GM23338 (cell line): Measurements from ENCODE around the gene EIF4E2. TPM values are rescaled to one million over a fixed set of nuclear protein-coding genes. Genes with fewer than 3 reads are reported as not detected.

ENCODE experiments used
- ATAC-seq: fragments of 200-7000 bp; cut with Tn5 transposase; 3 replicates; pipeline ENCODE4 v1.9.1; 2020
- DNase-seq: peaks from one replicate; pipeline ENCODE4 v3.0.0-alpha.2; 2015; ENCODE audit warnings: low spot score
- H2AFZ ChIP-seq: fragments of 200-600 bp; sonication (generic); 2 replicates; pipeline ENCODE4 v1.8.0; 2016; ENCODE audit warnings: antibody characterized with exemption, mild to moderate bottlenecking, moderate library complexity
- H3F3A ChIP-seq: fragments of 200-600 bp; sonication (generic); replicated peaks from 2 replicates; pipeline ENCODE4 v1.8.0; 2017; ENCODE audit warnings: antibody characterized with exemption, mixed run types, low read depth
- H3K27ac ChIP-seq: fragments of 200-600 bp; sonication (generic); 2 replicates; pipeline ENCODE4 v1.6.1; 2016; ENCODE audit warnings: low read depth
- H3K27me3 ChIP-seq: fragments of 200-600 bp; sonication (generic); 2 replicates; pipeline ENCODE4 v1.8.0; 2016; ENCODE audit warnings: mild to moderate bottlenecking, mixed run types, moderate library complexity; ENCODE audit not compliant: insufficient read depth
- H3K36me3 ChIP-seq: fragments of 200-600 bp; sonication (generic); 2 replicates; pipeline ENCODE4 v1.8.0; 2016; ENCODE audit warnings: mild to moderate bottlenecking; ENCODE audit not compliant: insufficient read depth
- H3K4me1 ChIP-seq: fragments of 200-600 bp; sonication (generic); 2 replicates; pipeline ENCODE4 v1.8.0; 2016; ENCODE audit warnings: mild to moderate bottlenecking, moderate library complexity; ENCODE audit not compliant: insufficient read depth
- H3K4me2 ChIP-seq: fragments of 200-600 bp; sonication (generic); 2 replicates; pipeline ENCODE4 v1.7.1; 2017; ENCODE audit warnings: mixed run types
- H3K4me3 ChIP-seq: fragments of 200-600 bp; sonication (generic); 2 replicates; pipeline ENCODE4 v1.6.1; 2016; ENCODE audit warnings: mixed run types
- H3K79me2 ChIP-seq: fragments of 200-600 bp; sonication (generic); replicated peaks from 2 replicates; pipeline ENCODE4 v1.8.0; 2017; ENCODE audit warnings: mild to moderate bottlenecking; ENCODE audit not compliant: insufficient read depth
- H3K9me2 ChIP-seq: fragments of 200-600 bp; sonication (generic); 2 replicates; pipeline ENCODE4 v1.8.0; 2017; ENCODE audit not compliant: insufficient read depth
- H4K20me1 ChIP-seq: fragments of 200-600 bp; sonication (generic); replicated peaks from 2 replicates; pipeline ENCODE4 v1.8.0; 2017; ENCODE audit warnings: mild to moderate bottlenecking; ENCODE audit not compliant: insufficient read depth
- H3K27ac Mint-ChIP-seq: 2 replicates; pipeline ENCODE4 v1.8.0; 2020; ENCODE audit warnings: inconsistent platforms, mild to moderate bottlenecking, moderate library complexity, mixed read lengths
- H3K27me3 Mint-ChIP-seq: 3 replicates; pipeline ENCODE4 v1.8.0; 2022; ENCODE audit warnings: low read depth, mild to moderate bottlenecking, moderate library complexity, mixed read lengths, inconsistent platforms; ENCODE audit not compliant: insufficient read depth, poor library complexity
- H3K36me3 Mint-ChIP-seq: 3 replicates; pipeline ENCODE4 v1.8.0; 2021; ENCODE audit warnings: low read depth, mild to moderate bottlenecking, inconsistent platforms, moderate library complexity, mixed read lengths
- H3K4me1 Mint-ChIP-seq: 3 replicates; pipeline ENCODE4 v1.8.0; 2020; ENCODE audit warnings: mild to moderate bottlenecking, inconsistent platforms, mixed read lengths
- H3K4me3 Mint-ChIP-seq: 3 replicates; pipeline ENCODE4 v1.8.0; 2021; ENCODE audit warnings: moderate library complexity, mild to moderate bottlenecking, inconsistent platforms, mixed read lengths
- H3K9me3 Mint-ChIP-seq: 3 replicates; pipeline ENCODE4 v1.8.0; 2020; ENCODE audit warnings: moderate library complexity, mild to moderate bottlenecking, inconsistent platforms, mixed read lengths
- CREB1 ChIP-seq: fragments of 250-450 bp; sonication (Bioruptor Pico); IDR thresholded peaks from 2 replicates; pipeline ENCODE4 v1.5.0; 2020; ENCODE audit warnings: low read depth, mild to moderate bottlenecking, moderate library complexity
- EZH2 ChIP-seq: fragments of 200-600 bp; sonication (generic); IDR thresholded peaks from one replicate; pipeline ENCODE4 v1.8.0; 2017; ENCODE audit warnings: antibody characterized with exemption, mild to moderate bottlenecking, low read depth; ENCODE audit not compliant: unreplicated experiment
- EZH2phosphoT487 ChIP-seq: fragments of 200-600 bp; sonication (generic); IDR thresholded peaks from one replicate; pipeline ENCODE4 v1.8.1; 2018; ENCODE audit warnings: antibody characterized with exemption; ENCODE audit not compliant: unreplicated experiment
- JUNB ChIP-seq: IDR thresholded peaks from one replicate; pipeline ENCODE4 v1.6.1; 2016; ENCODE audit warnings: antibody characterized with exemption; ENCODE audit not compliant: unreplicated experiment
- NANOG ChIP-seq: IDR thresholded peaks from 2 replicates; pipeline ENCODE4 v1.6.1; 2016; ENCODE audit warnings: antibody characterized with exemption, borderline replicate concordance
- STAT1 ChIP-seq: IDR thresholded peaks from one replicate; pipeline ENCODE4 v1.6.1; 2016; ENCODE audit warnings: antibody characterized with exemption; ENCODE audit not compliant: unreplicated experiment
- ZNF462 ChIP-seq: fragments of 250-450 bp; sonication (Bioruptor Pico); IDR thresholded peaks from 2 replicates; pipeline ENCODE4 v1.5.0; 2020; ENCODE audit warnings: mild to moderate bottlenecking, moderate library complexity
- polyA plus RNA-seq: library from polyadenylated mRNA; unstranded; fragments of >200 nt; fragmentation: Nextera tagmentation; extraction: Ambion mirVana; gene quantifications from 2 replicates; pipeline ENCODE4 v1.2.1, GENCODE V29; 2016
- total RNA-seq: library from RNA; depleted of rRNA; stranded (reverse); fragments of >200 nt; shearing (Covaris generic); gene quantifications from 2 replicates; pipeline ENCODE4 v1.2.3, GENCODE V29; 2014
- TF ChIP-seq, protein P1 (sequence below): IDR thresholded peaks from one replicate; pipeline ENCODE4 v1.6.1; 2018; ENCODE audit warnings: antibody characterized with exemption; ENCODE audit not compliant: unreplicated experiment
- TF ChIP-seq, protein P2 (sequence below), 2 experiments: fragments of 200-600 bp in 1 of 2; sonication (generic) in 1 of 2; conservative IDR thresholded peaks; 2 replicates each; pipeline versions ENCODE4 v1.5.1 to v1.6.1; 2016 to 2017; ENCODE audit warnings: antibody characterized with exemption in 2 of 2, low read depth in 2 of 2, mild to moderate bottlenecking in 2 of 2, moderate library complexity in 1 of 2
- TF ChIP-seq, protein P3 (sequence below): IDR thresholded peaks from 2 replicates; pipeline ENCODE4 v1.6.1; 2016; ENCODE audit warnings: antibody characterized with exemption

EIF4E2 gene
- total and polyA plus RNA-seq, 2 experiments from 2014 or later, result 68.1 to 152 TPM

DNA sequence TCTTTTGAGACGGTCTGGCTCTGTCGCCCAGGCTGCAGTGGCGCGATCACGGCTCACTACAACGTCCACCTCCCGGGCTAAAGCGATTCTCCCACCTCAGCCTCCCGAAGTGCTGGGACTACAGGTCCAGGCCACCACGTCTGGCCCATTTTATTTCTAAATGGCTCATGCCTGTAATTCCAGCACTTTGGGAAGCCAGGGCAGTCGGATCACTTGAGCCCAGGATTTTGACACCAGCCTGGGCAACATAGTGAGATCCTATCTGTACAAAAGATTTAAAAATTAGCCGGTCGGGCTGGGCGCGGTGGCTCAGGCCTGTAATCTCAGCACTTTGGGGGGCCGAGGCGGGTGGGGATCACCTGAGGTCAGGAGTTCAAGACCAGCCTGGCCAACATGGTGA, 56.5 kb downstream of the EIF4E2 start:
- Mint-ChIP-seq H3K27me3 (peaks cover 3% of the 10 kb centered on the region), H3K9me3 (no peaks in the 10 kb centered on the region), H3K27ac (no peak overlapping the region), H3K4me3 (no peak overlapping the region), H3K4me1 (no peaks in the 10 kb centered on the region), H3K36me3 (no peaks in the 10 kb centered on the region)
- H3K4me2 ChIP-seq, result no peak overlapping the region
- no peaks in the 10 kb centered on the region for H3K27me3 ChIP-seq
- no peak overlapping the region for H3K27ac ChIP-seq
- H3K9me2 ChIP-seq, result no peaks in the 10 kb centered on the region
- TF ChIP-seq EZH2, result no peak
- TF ChIP-seq, protein P1, sequence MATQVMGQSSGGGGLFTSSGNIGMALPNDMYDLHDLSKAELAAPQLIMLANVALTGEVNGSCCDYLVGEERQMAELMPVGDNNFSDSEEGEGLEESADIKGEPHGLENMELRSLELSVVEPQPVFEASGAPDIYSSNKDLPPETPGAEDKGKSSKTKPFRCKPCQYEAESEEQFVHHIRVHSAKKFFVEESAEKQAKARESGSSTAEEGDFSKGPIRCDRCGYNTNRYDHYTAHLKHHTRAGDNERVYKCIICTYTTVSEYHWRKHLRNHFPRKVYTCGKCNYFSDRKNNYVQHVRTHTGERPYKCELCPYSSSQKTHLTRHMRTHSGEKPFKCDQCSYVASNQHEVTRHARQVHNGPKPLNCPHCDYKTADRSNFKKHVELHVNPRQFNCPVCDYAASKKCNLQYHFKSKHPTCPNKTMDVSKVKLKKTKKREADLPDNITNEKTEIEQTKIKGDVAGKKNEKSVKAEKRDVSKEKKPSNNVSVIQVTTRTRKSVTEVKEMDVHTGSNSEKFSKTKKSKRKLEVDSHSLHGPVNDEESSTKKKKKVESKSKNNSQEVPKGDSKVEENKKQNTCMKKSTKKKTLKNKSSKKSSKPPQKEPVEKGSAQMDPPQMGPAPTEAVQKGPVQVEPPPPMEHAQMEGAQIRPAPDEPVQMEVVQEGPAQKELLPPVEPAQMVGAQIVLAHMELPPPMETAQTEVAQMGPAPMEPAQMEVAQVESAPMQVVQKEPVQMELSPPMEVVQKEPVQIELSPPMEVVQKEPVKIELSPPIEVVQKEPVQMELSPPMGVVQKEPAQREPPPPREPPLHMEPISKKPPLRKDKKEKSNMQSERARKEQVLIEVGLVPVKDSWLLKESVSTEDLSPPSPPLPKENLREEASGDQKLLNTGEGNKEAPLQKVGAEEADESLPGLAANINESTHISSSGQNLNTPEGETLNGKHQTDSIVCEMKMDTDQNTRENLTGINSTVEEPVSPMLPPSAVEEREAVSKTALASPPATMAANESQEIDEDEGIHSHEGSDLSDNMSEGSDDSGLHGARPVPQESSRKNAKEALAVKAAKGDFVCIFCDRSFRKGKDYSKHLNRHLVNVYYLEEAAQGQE, result no peak
- TF ChIP-seq, protein P2, sequence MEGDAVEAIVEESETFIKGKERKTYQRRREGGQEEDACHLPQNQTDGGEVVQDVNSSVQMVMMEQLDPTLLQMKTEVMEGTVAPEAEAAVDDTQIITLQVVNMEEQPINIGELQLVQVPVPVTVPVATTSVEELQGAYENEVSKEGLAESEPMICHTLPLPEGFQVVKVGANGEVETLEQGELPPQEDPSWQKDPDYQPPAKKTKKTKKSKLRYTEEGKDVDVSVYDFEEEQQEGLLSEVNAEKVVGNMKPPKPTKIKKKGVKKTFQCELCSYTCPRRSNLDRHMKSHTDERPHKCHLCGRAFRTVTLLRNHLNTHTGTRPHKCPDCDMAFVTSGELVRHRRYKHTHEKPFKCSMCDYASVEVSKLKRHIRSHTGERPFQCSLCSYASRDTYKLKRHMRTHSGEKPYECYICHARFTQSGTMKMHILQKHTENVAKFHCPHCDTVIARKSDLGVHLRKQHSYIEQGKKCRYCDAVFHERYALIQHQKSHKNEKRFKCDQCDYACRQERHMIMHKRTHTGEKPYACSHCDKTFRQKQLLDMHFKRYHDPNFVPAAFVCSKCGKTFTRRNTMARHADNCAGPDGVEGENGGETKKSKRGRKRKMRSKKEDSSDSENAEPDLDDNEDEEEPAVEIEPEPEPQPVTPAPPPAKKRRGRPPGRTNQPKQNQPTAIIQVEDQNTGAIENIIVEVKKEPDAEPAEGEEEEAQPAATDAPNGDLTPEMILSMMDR (conservative IDR thresholded peaks at IDR 0.05; ENCODE audit: low read depth in 2 of 2), result no peak
- TF ChIP-seq CREB1 (CRISPR knock-in tag), result no peak
- no peak for TF ChIP-seq NANOG
- TF ChIP-seq STAT1, result no peak
- no peak for TF ChIP-seq JUNB
- no peak for TF ChIP-seq ZNF462 (CRISPR knock-in tag)
- TF ChIP-seq, protein P3, sequence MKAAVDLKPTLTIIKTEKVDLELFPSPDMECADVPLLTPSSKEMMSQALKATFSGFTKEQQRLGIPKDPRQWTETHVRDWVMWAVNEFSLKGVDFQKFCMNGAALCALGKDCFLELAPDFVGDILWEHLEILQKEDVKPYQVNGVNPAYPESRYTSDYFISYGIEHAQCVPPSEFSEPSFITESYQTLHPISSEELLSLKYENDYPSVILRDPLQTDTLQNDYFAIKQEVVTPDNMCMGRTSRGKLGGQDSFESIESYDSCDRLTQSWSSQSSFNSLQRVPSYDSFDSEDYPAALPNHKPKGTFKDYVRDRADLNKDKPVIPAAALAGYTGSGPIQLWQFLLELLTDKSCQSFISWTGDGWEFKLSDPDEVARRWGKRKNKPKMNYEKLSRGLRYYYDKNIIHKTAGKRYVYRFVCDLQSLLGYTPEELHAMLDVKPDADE, result no peak
- no peak for TF ChIP-seq EZH2phosphoT487
- no peak for ATAC-seq
- no peak for DNase-seq
- H3K36me3 ChIP-seq, result no peaks in the 10 kb centered on the region
- no peak overlapping the region for H2AFZ ChIP-seq
- no peaks in the 10 kb centered on the region for H3K4me1 ChIP-seq
- H3K4me3 ChIP-seq, result no peak overlapping the region
- no peaks in the 10 kb centered on the region for H3F3A ChIP-seq
- H3K79me2 ChIP-seq, result no peaks in the 10 kb centered on the region
- H4K20me1 ChIP-seq, result no peaks in the 10 kb centered on the region; the same call in 1 of the 2 replicates
